Measurements from ENCODE around the gene ZNF609. TPM values are rescaled to one million over a fixed set of nuclear protein-coding genes. Genes with fewer than 3 reads are reported as not detected.
"Not testable (repeated sequence)": the region's sequence is repeated elsewhere in the genome, so short reads cannot be mapped to it uniquely, and the experiment has no call there.

The ZNF609 gene
- total RNA-seq, 1 donor from 2014 or later = 55.1 TPM

GRCh38 chr15:64644811-64645210 is 184.4 kb downstream of the ZNF609 start:
- DNase-seq (ENCODE audit: low spot score) = not testable (repeated sequence)

GRCh38 chr15:64645995-64646394 is 185.6 kb downstream of the ZNF609 start:
- DNase-seq (ENCODE audit: low spot score) = no peak

- DNase-seq (ENCODE audit: low spot score) = no peak
Measured at GRCh38 chr15:64647367-64647766, 187.0 kb downstream of the ZNF609 start.

- no peak for DNase-seq (ENCODE audit: low spot score)
Measured at GRCh38 chr15:64650552-64650951, 190.2 kb downstream of the ZNF609 start.

GRCh38 chr15:64651601-64652191 is 191.3 kb downstream of the ZNF609 start:
- DNase-seq (ENCODE audit: low spot score) = no peak

- no peak for DNase-seq (ENCODE audit: low spot score)
Measured at GRCh38 chr15:64653757-64654156, 193.4 kb downstream of the ZNF609 start.

- no peak for DNase-seq (ENCODE audit: low spot score)
Measured at GRCh38 chr15:64656508-64656907, 196.1 kb downstream of the ZNF609 start.

- no peak for DNase-seq (ENCODE audit: low spot score)
Measured at GRCh38 chr15:64665179-64665578, 204.8 kb downstream of the ZNF609 start.

- no peak for DNase-seq (ENCODE audit: low spot score)
Measured at GRCh38 chr15:64667736-64668161, 207.4 kb downstream of the ZNF609 start.

- DNase-seq (ENCODE audit: low spot score) = no peak
Measured at GRCh38 chr15:64673866-64674265, 213.5 kb downstream of the ZNF609 start.

- DNase-seq (ENCODE audit: low spot score) = no peak
Measured at GRCh38 chr15:64678126-64678819, 217.9 kb downstream of the ZNF609 start.

GRCh38 chr15:64680097-64680496 is 219.7 kb downstream of the ZNF609 start:
- no peak for DNase-seq (ENCODE audit: low spot score)

GRCh38 chr15:64681424-64682024 is 221.1 kb downstream of the ZNF609 start:
- DNase-seq (ENCODE audit: low spot score) = peak; percentile 53

- DNase-seq (ENCODE audit: low spot score) = no peak
Measured at GRCh38 chr15:64682255-64682654, 221.9 kb downstream of the ZNF609 start.

GRCh38 chr15:64683378-64683777 is 223.0 kb downstream of the ZNF609 start:
- DNase-seq (ENCODE audit: low spot score) = no peak

- no peak for DNase-seq (ENCODE audit: low spot score)
Measured at GRCh38 chr15:64685230-64685888, 225.0 kb downstream of the ZNF609 start.

GRCh38 chr15:64686130-64686735 is 225.9 kb downstream of the ZNF609 start:
- DNase-seq (ENCODE audit: low spot score) = no peak

- DNase-seq (ENCODE audit: low spot score) = no peak
Measured at GRCh38 chr15:64687172-64687571, 226.8 kb downstream of the ZNF609 start.

GRCh38 chr15:64687688-64688087 is 227.3 kb downstream of the ZNF609 start:
- DNase-seq (ENCODE audit: low spot score) = no peak

GRCh38 chr15:64688770-64689169 is 228.4 kb downstream of the ZNF609 start:
- DNase-seq (ENCODE audit: low spot score) = no peak

GRCh38 chr15:64690008-64690407 is 229.6 kb downstream of the ZNF609 start:
- DNase-seq (ENCODE audit: low spot score) = no peak
